Measurements from ENCODE around the gene KCNH5.

DNA sequence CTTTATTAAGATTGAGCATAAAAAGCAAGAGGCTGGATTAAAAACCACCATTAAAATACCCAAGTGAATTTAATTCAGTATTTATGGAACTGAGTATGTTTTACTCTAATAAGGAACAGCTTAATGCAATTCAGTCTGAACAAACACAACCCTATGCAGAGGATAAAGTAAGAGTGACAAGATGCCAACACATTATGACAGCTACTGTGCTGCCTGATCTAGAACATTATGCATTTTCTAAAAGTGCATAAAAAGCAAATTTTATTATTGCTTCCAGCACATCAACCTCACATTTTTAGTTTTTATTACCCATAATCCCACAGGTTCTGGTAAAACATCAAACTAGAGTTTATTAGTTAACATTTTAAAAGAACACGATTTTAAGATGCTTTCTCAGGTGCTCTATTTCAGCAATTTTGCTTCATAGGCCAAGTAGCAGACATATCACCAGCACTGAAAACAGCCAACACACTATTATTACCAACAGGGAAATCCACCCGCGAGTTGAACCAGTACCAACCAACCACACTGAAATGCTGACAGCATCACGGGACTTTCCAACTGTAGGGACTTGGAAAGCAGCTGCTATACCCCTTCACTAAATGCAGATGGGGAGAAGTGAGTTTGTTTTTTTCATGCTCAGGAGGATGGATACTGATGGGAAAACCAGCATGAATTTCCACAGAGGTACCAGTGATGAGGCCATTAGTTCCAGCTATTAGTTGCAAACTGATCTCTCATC is 372.1 kb downstream of the KCNH5 start:
- TF ChIP-seq CTCF (IDR thresholded peaks at IDR 0.05; ENCODE audit: insufficient read depth, low read depth, low read length) (no peak), EZH2 (IDR thresholded peaks at IDR 0.05; ENCODE audit: insufficient read depth, low read length) (no peak)

Data from astrocyte (in vitro differentiated cells and primary cell).